ENCODE results near the gene MAPK11. TPM values are rescaled to one million over a fixed set of nuclear protein-coding genes. Genes with fewer than 3 reads are reported as not detected.
A peak's percentile ranks its signal among the peaks of the same experiment; 100 is the strongest.

Gene MAPK11
- total and polyA plus RNA-seq, 2 experiments from 2014 or later = 0.12 to 0.63 TPM

- no peak overlapping the region for H3K4me3 ChIP-seq
- no peak for TF ChIP-seq CTCF (IDR thresholded peaks at IDR 0.05; ENCODE audit: low read depth, low read length)
- no peak for DNase-seq (ENCODE audit: low read depth in 1 of 2, low spot score in 1 of 2)
- H3K27me3 ChIP-seq = no peaks in the 10 kb centered on the region
- H3K9me3 ChIP-seq (ENCODE audit: low read depth) = no peaks in the 10 kb centered on the region
- no peak overlapping the region for H3K27ac ChIP-seq
- no peaks in the 10 kb centered on the region for H3K36me3 ChIP-seq
- peaks cover 32% of the 10 kb centered on the region for H3K4me1 ChIP-seq (ENCODE audit: low read depth)
These were observed 40.0 kb upstream of the MAPK11 start for GRCh38 chr22:50310031-50310722.

GRCh38 chr22:50309601-50309991 is 39.4 kb upstream of the MAPK11 start:
- Histone ChIP-seq H3K4me1 (ENCODE audit: low read depth) (peaks cover 31% of the 10 kb centered on the region), H3K27ac (no peak overlapping the region), H3K9me3 (ENCODE audit: low read depth) (no peaks in the 10 kb centered on the region), H3K36me3 (no peaks in the 10 kb centered on the region), H3K27me3 (no peaks in the 10 kb centered on the region), H3K4me3 (no peak overlapping the region)
- no peak for TF ChIP-seq CTCF (IDR thresholded peaks at IDR 0.05; ENCODE audit: low read depth, low read length)
- no peak for DNase-seq (ENCODE audit: low read depth in 1 of 2, low spot score in 1 of 2)

GRCh38 chr22:50308986-50309600 is 38.9 kb upstream of the MAPK11 start:
- Histone ChIP-seq H3K4me1 (ENCODE audit: low read depth) (peaks cover 32% of the 10 kb centered on the region), H3K9me3 (ENCODE audit: low read depth) (no peaks in the 10 kb centered on the region), H3K27ac (peak overlapping the region; percentile 83), H3K27me3 (no peaks in the 10 kb centered on the region), H3K36me3 (no peaks in the 10 kb centered on the region), H3K4me3 (no peak overlapping the region)
- no peak for DNase-seq (ENCODE audit: low read depth in 1 of 2, low spot score in 1 of 2)
- TF ChIP-seq CTCF (IDR thresholded peaks at IDR 0.05; ENCODE audit: low read depth, low read length) = no peak

- Histone ChIP-seq H3K4me3 (no peak overlapping the region), H3K27ac (peak overlapping the region; percentile 83), H3K4me1 (ENCODE audit: low read depth) (peaks cover 36% of the 10 kb centered on the region), H3K27me3 (no peaks in the 10 kb centered on the region), H3K36me3 (no peaks in the 10 kb centered on the region), H3K9me3 (ENCODE audit: low read depth) (no peaks in the 10 kb centered on the region)
- TF ChIP-seq CTCF (IDR thresholded peaks at IDR 0.05; ENCODE audit: low read depth, low read length) = no peak
- DNase-seq (ENCODE audit: low read depth in 1 of 2, low spot score in 1 of 2) = peak in 1 of 2 donors; percentile 89
These were observed 38.4 kb upstream of the MAPK11 start for GRCh38 chr22:50308597-50308935.

- Histone ChIP-seq H3K4me3 (no peak overlapping the region), H3K27ac (peak overlapping the region; percentile 83), H3K9me3 (ENCODE audit: low read depth) (no peaks in the 10 kb centered on the region), H3K27me3 (no peaks in the 10 kb centered on the region), H3K36me3 (no peaks in the 10 kb centered on the region), H3K4me1 (ENCODE audit: low read depth) (peaks cover 42% of the 10 kb centered on the region)
- no peak for TF ChIP-seq CTCF (IDR thresholded peaks at IDR 0.05; ENCODE audit: low read depth, low read length)
- no peak for DNase-seq (ENCODE audit: low read depth in 1 of 2, low spot score in 1 of 2)
These were observed 37.9 kb upstream of the MAPK11 start for GRCh38 chr22:50307890-50308596.

All from cardiac muscle cell (in vitro differentiated cells and primary cell).